Gastrocnemius medialis (tissue), 4 donors: Measurements from ENCODE around the gene ABCC3.

Experiments used
- POLR2A ChIP-seq, 2 donors: fragments of 450-650 bp; IDR thresholded peaks; one replicate each; pipeline ENCODE4 v1.6.1; 2017; ENCODE audit warnings: antibody characterized with exemption in 2 of 2, mild to moderate bottlenecking in 2 of 2, moderate library complexity in 2 of 2
- TF ChIP-seq, protein P1 (sequence below), 5 experiments: fragments of 450-650 bp in 3 of 5; fragments of 200-600 bp in 2 of 5; sonication (generic) in 2 of 5; IDR thresholded peaks in 4 of 5; conservative IDR thresholded peaks in 1 of 5; 1 replicate in 4 of 5; 2 replicates in 1 of 5; pipeline ENCODE4 v1.5.1; 2016 to 2019; ENCODE audit warnings: antibody characterized with exemption in 5 of 5, mild to moderate bottlenecking in 3 of 5, moderate library complexity in 3 of 5

DNA sequence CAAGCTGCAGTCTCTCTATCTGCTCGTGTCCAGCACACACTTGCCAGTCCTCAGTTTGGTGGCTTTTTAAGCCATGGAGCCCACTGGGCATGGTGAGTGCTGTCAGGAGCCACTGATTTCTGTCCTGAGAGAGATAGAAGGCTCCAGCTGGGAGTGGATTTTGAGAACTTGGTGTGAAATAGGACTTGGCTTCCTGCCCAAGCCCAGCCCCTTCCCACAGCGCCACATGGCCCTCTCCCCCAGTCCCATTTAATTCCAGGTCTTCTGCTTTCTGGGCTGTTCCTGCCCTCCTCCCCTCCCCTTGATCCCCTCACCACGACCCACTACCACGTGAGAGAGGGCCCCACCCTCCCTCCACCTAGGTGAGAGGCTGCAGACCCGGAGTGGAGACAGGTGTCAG is 14.4 kb upstream of the ABCC3 start:
- TF ChIP-seq, protein P1, sequence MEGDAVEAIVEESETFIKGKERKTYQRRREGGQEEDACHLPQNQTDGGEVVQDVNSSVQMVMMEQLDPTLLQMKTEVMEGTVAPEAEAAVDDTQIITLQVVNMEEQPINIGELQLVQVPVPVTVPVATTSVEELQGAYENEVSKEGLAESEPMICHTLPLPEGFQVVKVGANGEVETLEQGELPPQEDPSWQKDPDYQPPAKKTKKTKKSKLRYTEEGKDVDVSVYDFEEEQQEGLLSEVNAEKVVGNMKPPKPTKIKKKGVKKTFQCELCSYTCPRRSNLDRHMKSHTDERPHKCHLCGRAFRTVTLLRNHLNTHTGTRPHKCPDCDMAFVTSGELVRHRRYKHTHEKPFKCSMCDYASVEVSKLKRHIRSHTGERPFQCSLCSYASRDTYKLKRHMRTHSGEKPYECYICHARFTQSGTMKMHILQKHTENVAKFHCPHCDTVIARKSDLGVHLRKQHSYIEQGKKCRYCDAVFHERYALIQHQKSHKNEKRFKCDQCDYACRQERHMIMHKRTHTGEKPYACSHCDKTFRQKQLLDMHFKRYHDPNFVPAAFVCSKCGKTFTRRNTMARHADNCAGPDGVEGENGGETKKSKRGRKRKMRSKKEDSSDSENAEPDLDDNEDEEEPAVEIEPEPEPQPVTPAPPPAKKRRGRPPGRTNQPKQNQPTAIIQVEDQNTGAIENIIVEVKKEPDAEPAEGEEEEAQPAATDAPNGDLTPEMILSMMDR (IDR thresholded peaks at IDR 0.05 in 4 of 5, conservative IDR thresholded peaks at IDR 0.05 in 1 of 5): no peak
- no peak for TF ChIP-seq POLR2A (IDR thresholded peaks at IDR 0.05)
